Measurements from ENCODE around the gene CRBN. TPM values are rescaled to one million over a fixed set of nuclear protein-coding genes. Genes with fewer than 3 reads are reported as not detected.

Gene CRBN
- total and polyA plus RNA-seq, 2 of the 13 experiments (the other 11 are each of a cell fraction or from before 2014, with no cell fraction given), result 30.8 to 36.1 TPM

DNA sequence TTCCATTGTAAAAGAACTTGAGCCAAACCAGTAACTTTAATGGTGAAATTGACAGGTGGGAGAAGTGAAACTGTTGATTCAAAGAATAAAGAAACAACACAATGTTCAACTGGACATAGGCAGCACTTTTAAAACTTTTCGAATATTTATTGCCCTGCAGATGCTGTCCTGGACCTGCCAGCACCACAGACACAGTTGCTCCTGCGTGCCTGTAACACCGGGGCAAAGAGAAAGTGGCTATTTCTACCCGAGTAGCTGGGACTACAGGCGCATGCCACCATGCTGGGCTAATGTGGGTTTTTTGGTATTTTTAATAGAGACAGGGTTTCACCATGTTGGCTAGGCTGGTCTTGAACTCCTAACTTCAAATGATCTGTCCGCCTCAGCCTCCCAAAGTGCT, 76.7 kb downstream of the CRBN start (continued):
- TF ChIP-seq, protein P1, sequence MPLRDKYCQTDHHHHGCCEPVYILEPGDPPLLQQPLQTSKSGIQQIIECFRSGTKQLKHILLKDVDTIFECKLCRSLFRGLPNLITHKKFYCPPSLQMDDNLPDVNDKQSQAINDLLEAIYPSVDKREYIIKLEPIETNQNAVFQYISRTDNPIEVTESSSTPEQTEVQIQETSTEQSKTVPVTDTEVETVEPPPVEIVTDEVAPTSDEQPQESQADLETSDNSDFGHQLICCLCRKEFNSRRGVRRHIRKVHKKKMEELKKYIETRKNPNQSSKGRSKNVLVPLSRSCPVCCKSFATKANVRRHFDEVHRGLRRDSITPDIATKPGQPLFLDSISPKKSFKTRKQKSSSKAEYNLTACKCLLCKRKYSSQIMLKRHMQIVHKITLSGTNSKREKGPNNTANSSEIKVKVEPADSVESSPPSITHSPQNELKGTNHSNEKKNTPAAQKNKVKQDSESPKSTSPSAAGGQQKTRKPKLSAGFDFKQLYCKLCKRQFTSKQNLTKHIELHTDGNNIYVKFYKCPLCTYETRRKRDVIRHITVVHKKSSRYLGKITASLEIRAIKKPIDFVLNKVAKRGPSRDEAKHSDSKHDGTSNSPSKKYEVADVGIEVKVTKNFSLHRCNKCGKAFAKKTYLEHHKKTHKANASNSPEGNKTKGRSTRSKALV (CRISPR knock-in tag; IDR thresholded peaks at IDR 0.05), result no peak
- no peak for TF ChIP-seq PCBP1 (IDR thresholded peaks at IDR 0.05; ENCODE audit: borderline replicate concordance, low read depth, low read length)

DNA sequence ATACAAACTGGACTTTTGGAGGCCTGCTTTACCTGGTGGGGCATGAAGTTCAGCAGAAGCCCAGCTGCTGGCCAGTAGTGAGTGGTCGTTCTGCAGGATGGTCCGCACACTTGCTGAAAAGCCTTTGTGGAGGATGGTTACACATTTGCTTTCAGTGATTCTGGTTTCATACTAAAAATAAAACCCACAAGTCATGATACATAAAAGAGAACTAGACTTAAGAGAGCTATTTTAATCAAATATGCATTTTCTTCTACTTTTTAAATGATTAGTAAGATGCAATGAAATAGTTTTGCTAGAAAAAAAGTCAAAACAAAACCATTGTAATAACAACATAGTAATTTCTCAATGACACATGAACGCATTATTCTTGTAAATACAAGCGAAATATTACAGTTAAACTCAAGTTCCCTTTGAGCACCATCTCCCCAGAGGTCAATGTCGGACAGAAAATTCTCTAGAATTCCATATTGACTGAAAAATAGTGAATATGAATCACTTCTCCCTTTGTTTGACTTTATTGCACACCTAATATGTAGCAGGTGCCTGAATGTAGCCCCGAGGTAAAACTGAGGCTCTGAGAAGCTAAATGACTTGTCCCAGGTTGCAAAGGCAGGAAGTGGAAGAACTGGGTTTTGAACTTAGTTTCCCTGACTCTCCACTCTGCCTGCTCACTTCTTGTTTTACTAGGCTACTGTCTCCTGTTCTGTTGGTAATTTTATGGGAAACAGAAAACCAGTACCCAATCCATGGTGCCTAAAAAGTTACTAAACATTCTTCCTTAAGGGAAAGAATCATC, 77.6 kb downstream of the CRBN start:
- no peaks in the 10 kb centered on the region for H3K4me1 ChIP-seq (ENCODE audit: insufficient read depth, low read length)
- no peak overlapping the region for H3K4me3 ChIP-seq (replicated peaks in 1 of 3; ENCODE audit: insufficient read depth in 1 of 3, low read depth in 2 of 3, low read length in 3 of 3)
- FAIRE-seq (no peak), DNase-seq (ENCODE audit: low spot score) (no peak), ATAC-seq (no peak)
- H3K36me3 ChIP-seq (replicated peaks in 1 of 2; ENCODE audit: control insufficient read depth in 1 of 2, insufficient read depth in 2 of 2, low read length in 2 of 2), result no peaks in the 10 kb centered on the region
- H3K27me3 ChIP-seq (ENCODE audit: control insufficient read depth in 1 of 2, insufficient read depth in 2 of 2, low read length in 2 of 2), result peaks cover 0 to 5% of the 10 kb centered on the region in 2 experiments; a peak in 1 of 5 replicates
- no peak overlapping the region for H3K9ac ChIP-seq (ENCODE audit: insufficient read depth, low read depth, low read length)
- intact Hi-C loops (cut with micrococcal nuclease; ENCODE audit: unreplicated experiment), result no loop called here
- H2AFZ ChIP-seq (ENCODE audit: low read length), result no peak overlapping the region
- ChIA-PET POLR2A (no interaction called here), CTCF (ENCODE audit: low intra/inter-chr PET ratio, low total read pairs) (no interaction called here)
- H3K4me2 ChIP-seq (ENCODE audit: low read depth, low read length), result no peak overlapping the region
- no peak overlapping the region for H3K27ac ChIP-seq (ENCODE audit: extremely low read length, insufficient read depth, low read length)
- H4K20me1 ChIP-seq (ENCODE audit: insufficient read depth, low read length), result no peaks in the 10 kb centered on the region
- no TSS peak for BruUV-seq (replicated peaks)
- H3K79me2 ChIP-seq (ENCODE audit: insufficient read depth, low read length), result no peaks in the 10 kb centered on the region
- in situ Hi-C loops (cut with HindIII; ENCODE audit: extremely low pct_ligation_motif_present, low pct_unique_long_range_greater_than_20kb), result no loop called here
- no peaks in the 10 kb centered on the region for H3K9me3 ChIP-seq (ENCODE audit: low read length)
- WGBS (ENCODE audit: low lambda C conversion rate), result 33% methylated on average over 6 of the region's 6 CpGs
- TF ChIP-seq, protein P2, sequence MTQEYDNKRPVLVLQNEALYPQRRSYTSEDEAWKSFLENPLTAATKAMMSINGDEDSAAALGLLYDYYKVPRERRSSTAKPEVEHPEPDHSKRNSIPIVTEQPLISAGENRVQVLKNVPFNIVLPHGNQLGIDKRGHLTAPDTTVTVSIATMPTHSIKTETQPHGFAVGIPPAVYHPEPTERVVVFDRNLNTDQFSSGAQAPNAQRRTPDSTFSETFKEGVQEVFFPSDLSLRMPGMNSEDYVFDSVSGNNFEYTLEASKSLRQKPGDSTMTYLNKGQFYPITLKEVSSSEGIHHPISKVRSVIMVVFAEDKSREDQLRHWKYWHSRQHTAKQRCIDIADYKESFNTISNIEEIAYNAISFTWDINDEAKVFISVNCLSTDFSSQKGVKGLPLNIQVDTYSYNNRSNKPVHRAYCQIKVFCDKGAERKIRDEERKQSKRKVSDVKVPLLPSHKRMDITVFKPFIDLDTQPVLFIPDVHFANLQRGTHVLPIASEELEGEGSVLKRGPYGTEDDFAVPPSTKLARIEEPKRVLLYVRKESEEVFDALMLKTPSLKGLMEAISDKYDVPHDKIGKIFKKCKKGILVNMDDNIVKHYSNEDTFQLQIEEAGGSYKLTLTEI (CRISPR knock-in tag; conservative IDR thresholded peaks at IDR 0.05), result no peak
- TF ChIP-seq ZNF17 (CRISPR knock-in tag; IDR thresholded peaks at IDR 0.05) (no peak), ZNF572 (CRISPR knock-in tag; IDR thresholded peaks at IDR 0.05) (no peak), ZFP90 (CRISPR knock-in tag; IDR thresholded peaks at IDR 0.05; ENCODE audit: borderline replicate concordance) (no peak), MTF1 (CRISPR knock-in tag; IDR thresholded peaks at IDR 0.05) (no peak), REPIN1 (CRISPR knock-in tag; IDR thresholded peaks at IDR 0.05; ENCODE audit: borderline replicate concordance, low read depth) (no peak), ZNF350 (CRISPR knock-in tag; IDR thresholded peaks at IDR 0.05; ENCODE audit: borderline replicate concordance, low read depth) (no peak), KLF11 (CRISPR knock-in tag; IDR thresholded peaks at IDR 0.05) (no peak), IKZF1 (IDR thresholded peaks at IDR 0.05) (no peak)
- TF ChIP-seq, protein P3, sequence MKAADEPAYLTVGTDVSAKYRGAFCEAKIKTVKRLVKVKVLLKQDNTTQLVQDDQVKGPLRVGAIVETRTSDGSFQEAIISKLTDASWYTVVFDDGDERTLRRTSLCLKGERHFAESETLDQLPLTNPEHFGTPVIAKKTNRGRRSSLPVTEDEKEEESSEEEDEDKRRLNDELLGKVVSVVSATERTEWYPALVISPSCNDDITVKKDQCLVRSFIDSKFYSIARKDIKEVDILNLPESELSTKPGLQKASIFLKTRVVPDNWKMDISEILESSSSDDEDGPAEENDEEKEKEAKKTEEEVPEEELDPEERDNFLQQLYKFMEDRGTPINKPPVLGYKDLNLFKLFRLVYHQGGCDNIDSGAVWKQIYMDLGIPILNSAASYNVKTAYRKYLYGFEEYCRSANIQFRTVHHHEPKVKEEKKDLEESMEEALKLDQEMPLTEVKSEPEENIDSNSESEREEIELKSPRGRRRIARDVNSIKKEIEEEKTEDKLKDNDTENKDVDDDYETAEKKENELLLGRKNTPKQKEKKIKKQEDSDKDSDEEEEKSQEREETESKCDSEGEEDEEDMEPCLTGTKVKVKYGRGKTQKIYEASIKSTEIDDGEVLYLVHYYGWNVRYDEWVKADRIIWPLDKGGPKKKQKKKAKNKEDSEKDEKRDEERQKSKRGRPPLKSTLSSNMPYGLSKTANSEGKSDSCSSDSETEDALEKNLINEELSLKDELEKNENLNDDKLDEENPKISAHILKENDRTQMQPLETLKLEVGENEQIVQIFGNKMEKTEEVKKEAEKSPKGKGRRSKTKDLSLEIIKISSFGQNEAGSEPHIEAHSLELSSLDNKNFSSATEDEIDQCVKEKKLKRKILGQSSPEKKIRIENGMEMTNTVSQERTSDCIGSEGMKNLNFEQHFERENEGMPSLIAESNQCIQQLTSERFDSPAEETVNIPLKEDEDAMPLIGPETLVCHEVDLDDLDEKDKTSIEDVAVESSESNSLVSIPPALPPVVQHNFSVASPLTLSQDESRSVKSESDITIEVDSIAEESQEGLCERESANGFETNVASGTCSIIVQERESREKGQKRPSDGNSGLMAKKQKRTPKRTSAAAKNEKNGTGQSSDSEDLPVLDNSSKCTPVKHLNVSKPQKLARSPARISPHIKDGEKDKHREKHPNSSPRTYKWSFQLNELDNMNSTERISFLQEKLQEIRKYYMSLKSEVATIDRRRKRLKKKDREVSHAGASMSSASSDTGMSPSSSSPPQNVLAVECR (CRISPR knock-in tag; IDR thresholded peaks at IDR 0.05; ENCODE audit: borderline replicate concordance), result no peak

All from HepG2 (cell line).